Middle frontal gyrus (tissue), 1 donor: ENCODE data around the gene DDX5.

Experiments
- DNase-seq: peaks from one replicate; pipeline ENCODE4 v3.0.0-alpha.2; 2015; ENCODE audit warnings: low spot score; ENCODE audit errors: extremely low spot score

DDX5 gene

DNA sequence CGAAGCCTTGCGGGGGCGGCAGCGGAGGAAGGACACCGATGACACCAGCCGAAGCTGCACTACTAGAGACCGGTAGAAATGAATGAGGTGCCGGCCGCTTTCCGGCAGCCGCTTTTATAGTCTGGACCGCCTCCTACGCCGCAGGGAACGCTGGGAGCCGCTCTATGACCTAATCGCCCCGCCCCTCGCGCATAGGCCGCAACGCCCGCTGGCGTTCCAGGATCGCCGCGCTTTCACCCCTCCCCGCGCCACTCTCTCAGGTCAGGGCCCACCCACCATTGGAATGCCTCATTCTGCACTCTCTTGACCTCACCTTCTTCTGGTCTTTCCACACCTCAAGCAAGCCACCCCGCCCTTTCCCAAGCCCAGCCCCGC, at the start of gene DDX5:
DDX5 (minus strand) TSS at position 89 of the 375 bp plus-strand sequence. CDS start 170 bp downstream, outside the sequence.
- DNase-seq: peak; percentile 89

DNA sequence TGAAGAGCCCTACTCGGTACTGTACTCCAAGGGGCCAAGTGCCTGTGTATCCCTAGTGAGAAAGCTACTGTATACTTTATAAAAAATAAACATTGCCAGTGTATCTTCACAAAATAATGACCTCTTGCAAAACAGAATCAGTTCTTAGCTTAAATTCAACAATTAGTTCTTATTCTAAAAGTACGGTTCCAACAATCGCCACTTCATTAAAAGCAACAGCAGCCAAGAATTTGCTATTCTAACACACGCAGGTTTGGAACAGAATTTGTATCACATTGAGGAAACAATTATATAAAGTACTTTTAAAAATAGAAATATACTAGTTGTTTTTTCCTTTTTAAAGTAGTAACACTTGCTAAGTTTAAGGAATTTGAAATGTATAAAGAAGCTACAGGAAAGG, 49.2 kb upstream of the DDX5 start:
- no peak for DNase-seq

- DNase-seq: no peak
These were observed 48.0 kb upstream of the DDX5 start for GRCh38 chr17:64554028-64554637.

DNA sequence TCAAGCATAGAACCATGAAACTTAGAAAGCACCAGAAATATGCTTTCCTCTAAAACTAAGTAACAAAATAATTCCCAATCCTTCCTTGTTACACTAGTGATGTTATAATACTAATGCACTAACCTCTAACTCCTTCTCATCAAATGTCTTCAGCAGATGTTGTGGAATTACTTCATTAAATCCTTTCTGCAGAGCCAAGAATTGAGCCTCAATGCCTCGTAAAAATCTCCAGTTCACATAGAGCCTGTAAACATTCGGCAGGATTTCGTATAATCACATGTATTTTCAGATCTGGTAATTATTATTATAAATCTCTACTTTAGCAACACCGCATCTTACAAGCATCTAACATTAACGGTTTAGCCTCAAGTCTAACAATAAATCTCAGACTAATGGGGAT, 45.4 kb upstream of the DDX5 start:
- no peak for DNase-seq

- DNase-seq: no peak
These were observed 41.2 kb upstream of the DDX5 start for GRCh38 chr17:64547319-64547718.

DNA sequence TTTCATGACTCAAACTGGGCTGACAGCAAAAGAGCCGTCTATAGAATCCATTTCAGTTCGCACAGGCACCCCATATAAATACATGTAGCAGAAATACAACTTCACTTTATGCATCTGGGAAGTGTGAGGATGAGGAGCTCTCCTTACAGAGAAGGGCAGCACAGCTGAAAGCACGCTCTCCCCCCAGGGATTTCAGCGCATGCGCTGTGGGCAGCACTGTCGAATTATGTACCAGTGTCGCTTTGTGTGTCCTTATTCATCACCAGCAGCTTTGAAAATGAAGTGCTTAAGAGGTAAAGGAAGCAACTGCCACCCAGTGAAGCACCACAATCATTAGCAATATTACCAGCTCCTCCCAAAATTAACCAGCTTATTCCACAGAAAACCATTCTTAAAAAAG, 40.6 kb upstream of the DDX5 start:
- DNase-seq: peak; percentile 5

DNA sequence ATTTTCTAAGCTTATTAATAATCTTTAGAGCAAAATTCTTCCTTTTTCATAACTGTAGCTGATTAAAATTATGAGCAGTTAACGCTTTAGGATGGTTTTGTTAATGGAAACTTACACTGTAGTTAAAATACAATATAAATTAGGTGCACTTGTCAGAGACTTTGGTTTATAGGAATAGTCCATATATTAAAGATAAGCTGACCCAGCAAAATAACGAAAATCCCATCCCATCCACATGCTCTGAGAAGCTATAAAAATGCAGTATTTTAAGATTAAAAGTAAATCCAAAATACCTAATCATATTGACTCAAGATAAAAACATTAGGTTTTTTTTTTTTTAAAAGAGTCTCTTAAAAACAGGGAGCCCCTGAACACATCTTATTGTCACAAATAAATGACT, 38.7 kb upstream of the DDX5 start:
- DNase-seq: no peak

DNA sequence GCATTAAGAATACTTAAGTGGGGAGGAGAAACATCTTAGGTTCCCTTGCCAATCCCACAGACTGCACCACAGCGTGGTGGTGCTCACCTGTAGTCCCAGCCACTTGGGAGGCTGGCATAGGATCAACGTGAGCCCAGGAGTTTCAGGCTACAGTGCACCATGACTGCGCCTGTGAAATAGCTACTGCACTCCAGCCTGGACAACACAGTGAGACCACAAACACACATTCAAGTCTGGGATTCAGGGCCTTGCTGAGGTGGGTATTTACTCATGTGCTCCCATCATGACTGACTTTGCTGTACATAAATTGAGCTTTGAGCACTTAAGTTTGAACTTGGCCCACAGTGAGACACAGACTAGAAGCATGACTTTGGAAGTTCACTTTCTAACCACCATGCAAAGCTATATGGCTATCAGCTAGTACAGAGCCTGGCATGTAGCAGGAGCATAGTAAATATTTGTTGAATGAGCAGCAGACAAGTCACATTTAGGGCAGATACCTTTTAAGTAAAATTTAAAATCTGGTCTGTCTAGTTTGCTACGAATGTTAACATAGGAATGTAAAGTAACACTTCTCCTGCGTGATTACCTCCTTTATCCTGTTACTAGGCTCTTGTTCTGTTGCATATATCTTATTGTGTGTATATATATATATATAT, 34.2 kb upstream of the DDX5 start:
- DNase-seq: no peak

GRCh38 chr17:64538508-64539130, 32.5 kb upstream of the DDX5 start:
- no peak for DNase-seq

DNA sequence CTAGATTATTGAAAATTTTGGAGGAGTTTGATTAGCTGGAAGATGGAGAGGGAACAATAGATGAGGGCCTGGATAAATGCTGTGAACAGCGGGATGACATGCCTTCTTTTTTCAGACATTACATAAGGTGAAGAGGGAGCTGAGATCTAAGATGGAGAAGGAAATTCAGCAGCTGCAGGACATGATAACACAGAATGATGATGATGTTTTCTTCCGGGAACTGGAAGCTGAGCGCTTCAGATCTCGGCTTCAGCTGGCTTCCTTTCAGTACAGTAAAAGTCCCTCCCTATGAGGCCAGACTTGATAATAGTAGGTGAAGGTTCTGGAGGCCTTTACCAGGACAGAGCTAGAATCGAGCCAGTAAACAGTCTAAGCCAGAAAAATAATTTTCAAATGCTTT, 31.4 kb upstream of the DDX5 start:
- no peak for DNase-seq

DNA sequence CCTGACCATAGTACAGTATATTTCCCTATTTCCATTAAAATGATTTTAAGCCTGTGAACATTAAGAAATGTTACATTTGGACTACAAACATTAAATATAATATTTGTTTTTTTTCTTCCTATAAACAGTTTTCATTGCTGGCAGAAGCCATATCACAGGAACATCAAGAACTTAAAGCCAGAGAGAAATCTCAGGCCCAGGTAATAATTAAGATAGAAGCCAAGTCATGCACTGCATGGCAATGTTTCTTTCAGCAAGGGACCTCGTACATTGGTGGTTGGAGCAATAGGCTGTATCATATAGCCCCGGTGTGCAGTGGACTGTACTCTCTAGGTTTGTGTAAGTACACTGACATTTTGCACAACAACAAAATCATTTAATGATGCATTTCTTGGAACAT, 30.8 kb upstream of the DDX5 start:
- DNase-seq: no peak

GRCh38 chr17:64535357-64535756, 29.3 kb upstream of the DDX5 start:
- no peak for DNase-seq

DNA sequence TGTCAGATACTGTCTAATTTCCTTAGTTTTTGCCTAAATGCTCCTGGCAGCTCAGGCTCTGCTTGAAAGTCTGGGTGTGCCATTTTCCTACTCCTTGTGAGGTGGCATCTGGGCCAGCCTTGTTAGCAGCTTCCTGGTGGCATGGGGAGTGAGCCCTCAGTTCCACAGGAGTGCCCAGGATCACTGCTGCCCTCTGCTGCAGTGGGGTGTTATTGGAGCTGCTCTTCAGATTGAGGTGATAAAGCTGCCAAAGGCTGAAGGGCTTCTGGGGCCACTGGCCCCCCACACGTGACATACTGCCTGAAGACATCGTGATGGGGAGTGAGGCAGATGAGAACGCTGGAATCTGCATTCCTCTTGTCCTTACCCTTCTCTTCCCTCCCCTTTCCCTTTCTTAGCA, 28.1 kb upstream of the DDX5 start:
- no peak for DNase-seq

DNA sequence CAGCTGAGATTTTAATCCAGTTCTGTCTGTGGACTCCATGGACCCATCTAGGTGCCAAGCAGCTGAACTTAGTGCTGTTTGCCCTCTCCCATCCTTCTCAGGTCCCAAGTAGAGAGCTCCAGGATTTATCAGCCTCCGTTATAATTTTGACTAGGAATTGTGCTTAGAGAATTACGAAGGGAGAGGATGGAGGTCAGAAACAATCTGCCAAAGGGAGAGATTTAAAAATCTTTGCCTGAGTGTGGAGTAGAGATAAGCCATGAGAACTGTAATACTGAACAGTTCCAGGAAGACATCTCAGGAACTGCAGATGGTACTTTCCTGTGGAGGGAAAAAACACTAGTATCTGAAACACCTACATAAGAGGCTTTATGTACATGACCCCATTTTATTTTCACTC, 27.7 kb upstream of the DDX5 start:
- DNase-seq: no peak

- no peak for DNase-seq
These were observed 26.3 kb upstream of the DDX5 start for GRCh38 chr17:64532409-64532808.

GRCh38 chr17:64531955-64532371, 25.9 kb upstream of the DDX5 start:
- DNase-seq: no peak

DNA sequence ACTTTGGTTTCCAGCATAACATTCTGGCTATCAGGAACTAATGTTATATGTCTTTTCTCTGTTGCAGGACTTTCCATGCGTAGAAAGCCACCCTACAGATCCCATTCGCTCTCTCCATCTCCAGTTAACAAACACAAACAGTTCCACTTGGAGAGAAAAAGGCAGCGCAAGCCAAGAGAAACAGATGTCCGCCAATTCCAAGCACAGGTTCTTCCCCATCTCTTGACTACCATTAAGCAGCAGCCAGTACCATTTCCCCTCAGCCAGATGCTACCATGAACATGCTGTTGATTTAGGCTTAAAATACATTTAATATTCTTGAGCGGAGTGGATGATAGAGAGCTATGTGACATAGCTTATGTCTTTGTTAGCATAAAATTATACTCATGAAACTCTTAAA, 23.1 kb upstream of the DDX5 start:
- DNase-seq: no peak

DNA sequence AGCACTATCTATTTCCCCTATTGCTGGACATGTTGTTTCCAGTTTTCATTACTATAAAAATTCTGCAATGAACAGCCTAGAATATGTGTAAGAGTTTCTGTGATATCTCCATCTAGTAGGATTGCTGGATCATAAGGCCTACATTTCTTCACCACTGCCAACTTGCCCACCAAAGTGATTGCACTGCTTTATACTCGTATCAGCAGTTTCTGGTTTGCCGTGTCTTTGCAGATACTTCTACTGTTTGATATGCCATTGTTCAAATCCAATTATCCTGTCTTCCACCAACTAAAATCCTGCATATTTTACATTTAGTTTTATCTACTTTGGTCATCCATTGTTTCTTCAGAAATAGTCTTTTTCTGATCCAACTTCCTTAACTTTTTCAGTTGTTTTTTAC, 21.8 kb upstream of the DDX5 start:
- no peak for DNase-seq

DNA sequence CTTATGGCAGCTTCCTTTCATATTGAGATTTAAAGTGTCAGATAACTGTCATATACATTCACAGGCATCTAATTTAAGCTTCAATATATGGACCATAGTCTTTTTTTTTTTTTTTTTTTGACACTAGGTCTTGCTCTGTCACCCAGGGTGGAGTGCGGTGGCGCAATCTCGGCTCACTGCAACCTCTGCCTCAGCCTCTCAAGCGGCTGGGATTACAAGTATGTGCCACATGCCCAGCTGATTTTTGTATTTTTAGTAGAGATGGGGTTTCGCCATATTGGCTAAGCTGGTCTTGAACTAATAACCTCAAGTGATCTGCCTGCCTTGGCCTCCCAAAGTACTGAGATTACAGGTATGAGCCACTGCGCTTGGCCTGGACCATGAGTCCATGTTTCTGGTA, 14.3 kb upstream of the DDX5 start:
- no peak for DNase-seq

DNA sequence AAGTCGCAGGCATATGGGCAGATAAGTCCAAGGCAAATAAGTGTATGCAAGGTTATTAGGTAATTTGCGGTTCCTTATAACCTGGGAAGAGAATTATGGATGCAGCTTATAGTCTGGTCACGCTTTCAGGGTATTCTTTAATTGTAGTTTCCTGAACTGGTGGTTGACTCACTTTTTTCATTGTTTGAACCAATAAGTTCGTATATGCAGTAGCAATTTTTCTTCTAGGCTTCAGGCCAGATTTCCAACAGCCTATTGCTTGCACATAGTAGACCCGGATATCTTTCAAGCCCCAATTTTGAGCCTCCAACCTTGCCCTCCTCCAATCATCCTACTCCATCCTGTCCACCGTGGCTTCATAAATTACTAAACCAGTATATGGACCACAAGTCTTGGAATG, 13.5 kb upstream of the DDX5 start:
- no peak for DNase-seq

- no peak for DNase-seq
These were observed 9.7 kb upstream of the DDX5 start for GRCh38 chr17:64515829-64516228.

DNA sequence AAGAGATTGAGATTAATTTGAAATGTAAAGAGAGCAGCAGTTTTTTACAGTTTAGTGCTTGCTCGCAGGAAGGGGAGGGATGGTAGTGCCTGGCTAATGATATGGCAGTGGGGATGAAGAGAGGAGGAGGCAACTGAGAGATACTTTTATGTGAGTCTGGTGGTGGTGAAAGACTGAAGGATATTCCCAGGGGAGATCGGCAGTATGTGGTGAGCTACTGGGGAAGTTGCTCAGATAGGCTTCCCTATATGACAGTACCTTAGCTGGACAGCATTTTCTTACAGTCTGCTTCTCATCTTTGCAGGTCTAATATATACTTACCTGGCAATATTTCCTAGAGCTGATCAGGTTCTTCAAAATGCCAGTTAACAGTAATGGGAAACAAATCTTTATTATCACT, 9.3 kb upstream of the DDX5 start:
- DNase-seq: no peak

DNA sequence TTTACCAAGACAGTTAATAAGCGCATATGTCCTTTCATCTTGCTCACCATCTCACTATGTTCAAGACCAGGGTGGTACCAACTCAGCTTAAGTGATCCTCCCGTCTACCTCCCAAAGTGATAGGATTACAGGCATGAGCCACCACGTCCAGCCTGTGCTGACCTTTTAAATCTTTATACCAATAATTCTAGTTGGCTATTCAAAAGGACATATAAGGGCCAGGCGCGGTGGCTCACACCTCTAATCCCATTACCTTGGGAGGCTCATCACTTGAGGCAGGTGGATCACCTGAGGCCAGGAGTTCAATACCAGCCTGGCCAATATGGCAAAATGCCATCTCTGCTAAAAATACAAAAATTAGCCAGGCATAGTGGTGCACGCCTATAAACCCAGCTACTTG, 3.1 kb upstream of the DDX5 start:
- DNase-seq: no peak
